Ovary (tissue), 3 donors: ENCODE data around the gene RXFP4.

Source experiments
- EP300 ChIP-seq: sonication (generic); formaldehyde crosslinking; IDR thresholded peaks from one replicate; pipeline ENCODE4 v1.6.1; 2017; ENCODE audit warnings: antibody characterized with exemption
- POLR2A ChIP-seq: fragments of 450-650 bp; IDR thresholded peaks from one replicate; pipeline ENCODE4 v1.6.1; 2017; ENCODE audit warnings: antibody characterized with exemption, mild to moderate bottlenecking, moderate library complexity
- TF ChIP-seq, protein P1 (sequence below), 3 donors: fragments of 450-650 bp in 2 of 3; fragments of 200-600 bp in 1 of 3; IDR thresholded peaks; one replicate each; pipeline versions ENCODE4 v1.5.1 to v1.8.0; 2016 to 2022; ENCODE audit warnings: antibody characterized with exemption in 3 of 3, mild to moderate bottlenecking in 1 of 3
- donor health status: DM: no; HTN: no; CAD: no.

DNA sequence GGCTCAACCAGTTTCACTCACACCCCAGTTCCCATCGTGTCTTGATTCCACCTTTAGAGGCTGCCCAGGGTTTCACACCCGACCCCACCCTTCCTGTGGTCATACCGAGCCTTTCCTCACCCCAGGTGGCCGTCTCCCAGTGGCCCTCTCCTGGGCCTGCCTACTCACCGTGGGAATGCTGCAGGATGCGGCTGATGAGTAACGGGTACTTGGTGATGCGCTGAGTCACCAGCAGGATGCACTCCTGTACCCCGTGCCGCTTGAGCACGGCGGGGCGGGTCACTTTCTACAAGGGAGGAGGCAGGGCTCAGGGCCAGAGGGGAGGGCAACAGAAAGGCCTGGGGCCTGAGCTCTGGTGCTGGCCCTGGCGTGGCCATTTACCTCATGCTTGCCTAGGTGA, 20.5 kb downstream of the RXFP4 start:
- TF ChIP-seq, protein P1, sequence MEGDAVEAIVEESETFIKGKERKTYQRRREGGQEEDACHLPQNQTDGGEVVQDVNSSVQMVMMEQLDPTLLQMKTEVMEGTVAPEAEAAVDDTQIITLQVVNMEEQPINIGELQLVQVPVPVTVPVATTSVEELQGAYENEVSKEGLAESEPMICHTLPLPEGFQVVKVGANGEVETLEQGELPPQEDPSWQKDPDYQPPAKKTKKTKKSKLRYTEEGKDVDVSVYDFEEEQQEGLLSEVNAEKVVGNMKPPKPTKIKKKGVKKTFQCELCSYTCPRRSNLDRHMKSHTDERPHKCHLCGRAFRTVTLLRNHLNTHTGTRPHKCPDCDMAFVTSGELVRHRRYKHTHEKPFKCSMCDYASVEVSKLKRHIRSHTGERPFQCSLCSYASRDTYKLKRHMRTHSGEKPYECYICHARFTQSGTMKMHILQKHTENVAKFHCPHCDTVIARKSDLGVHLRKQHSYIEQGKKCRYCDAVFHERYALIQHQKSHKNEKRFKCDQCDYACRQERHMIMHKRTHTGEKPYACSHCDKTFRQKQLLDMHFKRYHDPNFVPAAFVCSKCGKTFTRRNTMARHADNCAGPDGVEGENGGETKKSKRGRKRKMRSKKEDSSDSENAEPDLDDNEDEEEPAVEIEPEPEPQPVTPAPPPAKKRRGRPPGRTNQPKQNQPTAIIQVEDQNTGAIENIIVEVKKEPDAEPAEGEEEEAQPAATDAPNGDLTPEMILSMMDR (IDR thresholded peaks at IDR 0.05), result no peak
- TF ChIP-seq POLR2A, result no peak
- TF ChIP-seq EP300, result no peak
